CD4-positive, alpha-beta T cell treated with Interleukin-4 for 4 hours (primary cell): ENCODE results near the gene ARHGAP22.

ENCODE experiments used
- DNase-seq: peaks from one replicate; pipeline ENCODE4 v3.0.0-alpha.2; 2020

The ARHGAP22 gene

GRCh38 chr10:48605786-48606529 is 1.1 kb upstream of the ARHGAP22 start:
- no peak for DNase-seq

GRCh38 chr10:48604039-48604990 is 558 bp downstream of the ARHGAP22 start:
- DNase-seq, result no peak

GRCh38 chr10:48603421-48604038 is 1.3 kb downstream of the ARHGAP22 start:
- no peak for DNase-seq

GRCh38 chr10:48602401-48603135 is 2.3 kb downstream of the ARHGAP22 start:
- DNase-seq, result no peak

GRCh38 chr10:48601789-48602188 is 3.1 kb downstream of the ARHGAP22 start:
- no peak for DNase-seq

- DNase-seq, result no peak
Observed at GRCh38 chr10:48600645-48601505, 4.0 kb downstream of the ARHGAP22 start.

- DNase-seq, result no peak
Observed at GRCh38 chr10:48599830-48600134, 5.1 kb downstream of the ARHGAP22 start.

GRCh38 chr10:48598936-48599829 is 5.7 kb downstream of the ARHGAP22 start:
- DNase-seq, result no peak

GRCh38 chr10:48598243-48598935 is 6.5 kb downstream of the ARHGAP22 start:
- no peak for DNase-seq

GRCh38 chr10:48595539-48595932 is 9.3 kb downstream of the ARHGAP22 start:
- DNase-seq, result no peak

GRCh38 chr10:48594803-48595538 is 9.9 kb downstream of the ARHGAP22 start:
- no peak for DNase-seq

GRCh38 chr10:48594371-48594770 is 10.5 kb downstream of the ARHGAP22 start:
- no peak for DNase-seq

- no peak for DNase-seq
Observed at GRCh38 chr10:48592346-48592745, 12.5 kb downstream of the ARHGAP22 start.

GRCh38 chr10:48590945-48591344 is 13.9 kb downstream of the ARHGAP22 start:
- no peak for DNase-seq

GRCh38 chr10:48589266-48589665 is 15.6 kb downstream of the ARHGAP22 start:
- DNase-seq, result no peak

- DNase-seq, result no peak
Observed at GRCh38 chr10:48587819-48588218, 17.1 kb downstream of the ARHGAP22 start.

GRCh38 chr10:48587101-48587500 is 17.8 kb downstream of the ARHGAP22 start:
- no peak for DNase-seq

GRCh38 chr10:48582970-48583369 is 21.9 kb downstream of the ARHGAP22 start:
- no peak for DNase-seq

GRCh38 chr10:48580236-48580635 is 24.6 kb downstream of the ARHGAP22 start:
- DNase-seq, result no peak
